Measurements from ENCODE around the gene KDELR1. TPM values are rescaled to one million over a fixed set of nuclear protein-coding genes. Genes with fewer than 3 reads are reported as not detected.

Gene KDELR1
- total RNA-seq, 1 donor from 2014 or later = 70.9 TPM

- no peak overlapping the region for H3K27ac Mint-ChIP-seq
- H3K4me1 Mint-ChIP-seq (ENCODE audit: low read depth) = no peaks in the 10 kb centered on the region
- no peaks in the 10 kb centered on the region for H3K36me3 Mint-ChIP-seq (ENCODE audit: low read depth)
- no peaks in the 10 kb centered on the region for H3K9me3 Mint-ChIP-seq
- H3K4me3 Mint-ChIP-seq = no peak overlapping the region
- no peaks in the 10 kb centered on the region for H3K27me3 Mint-ChIP-seq (ENCODE audit: insufficient read depth)
- intact Hi-C loops (cut with micrococcal nuclease) = no loop called here
- DNase-seq (ENCODE audit: low spot score) = no peak
Measured at GRCh38 chr19:48342841-48343540, 48.4 kb downstream of the KDELR1 start.

GRCh38 chr19:48342414-48342738, 49.0 kb downstream of the KDELR1 start:
- no peak overlapping the region for H3K4me3 Mint-ChIP-seq
- DNase-seq (ENCODE audit: low spot score) = no peak
- intact Hi-C loops (cut with micrococcal nuclease) = no loop called here
- H3K27ac Mint-ChIP-seq = no peak overlapping the region
- no peaks in the 10 kb centered on the region for H3K4me1 Mint-ChIP-seq (ENCODE audit: low read depth)
- H3K9me3 Mint-ChIP-seq = no peaks in the 10 kb centered on the region
- no peaks in the 10 kb centered on the region for H3K27me3 Mint-ChIP-seq (ENCODE audit: insufficient read depth)
- no peaks in the 10 kb centered on the region for H3K36me3 Mint-ChIP-seq (ENCODE audit: low read depth)

GRCh38 chr19:48341515-48342413, 49.6 kb downstream of the KDELR1 start:
- Mint-ChIP-seq H3K27ac (no peak overlapping the region), H3K27me3 (ENCODE audit: insufficient read depth) (no peaks in the 10 kb centered on the region), H3K4me1 (ENCODE audit: low read depth) (no peaks in the 10 kb centered on the region), H3K36me3 (ENCODE audit: low read depth) (no peaks in the 10 kb centered on the region), H3K4me3 (no peak overlapping the region), H3K9me3 (no peaks in the 10 kb centered on the region)
- no peak for DNase-seq (ENCODE audit: low spot score)
- intact Hi-C loops (cut with micrococcal nuclease) = no loop called here

GRCh38 chr19:48340995-48341394, 50.4 kb downstream of the KDELR1 start:
- H3K9me3 Mint-ChIP-seq = no peaks in the 10 kb centered on the region
- no peak overlapping the region for H3K27ac Mint-ChIP-seq
- H3K36me3 Mint-ChIP-seq (ENCODE audit: low read depth) = no peaks in the 10 kb centered on the region
- H3K4me3 Mint-ChIP-seq = no peak overlapping the region
- H3K4me1 Mint-ChIP-seq (ENCODE audit: low read depth) = no peaks in the 10 kb centered on the region
- no peaks in the 10 kb centered on the region for H3K27me3 Mint-ChIP-seq (ENCODE audit: insufficient read depth)
- no peak for DNase-seq (ENCODE audit: low spot score)
- intact Hi-C loops (cut with micrococcal nuclease) = no loop called here

- no peak overlapping the region for H3K27ac Mint-ChIP-seq
Measured at GRCh38 chr19:48338802-48339503, 52.4 kb downstream of the KDELR1 start.

GRCh38 chr19:48338253-48338755, 53.0 kb downstream of the KDELR1 start:
- no peaks in the 10 kb centered on the region for H3K9me3 Mint-ChIP-seq
- DNase-seq (ENCODE audit: low spot score) = no peak
- no peak overlapping the region for H3K4me3 Mint-ChIP-seq
- peaks cover 1% of the 10 kb centered on the region for H3K27me3 Mint-ChIP-seq (ENCODE audit: insufficient read depth)
- no peak overlapping the region for H3K27ac Mint-ChIP-seq
- peaks cover 14% of the 10 kb centered on the region for H3K4me1 Mint-ChIP-seq (ENCODE audit: low read depth)
- intact Hi-C loops (cut with micrococcal nuclease) = no loop called here
- no peaks in the 10 kb centered on the region for H3K36me3 Mint-ChIP-seq (ENCODE audit: low read depth)

More at GRCh38 chr19:48338802-48339503, 52.4 kb downstream of the KDELR1 start:
- H3K9me3 Mint-ChIP-seq = no peaks in the 10 kb centered on the region
- peaks cover 1% of the 10 kb centered on the region for H3K27me3 Mint-ChIP-seq (ENCODE audit: insufficient read depth)
- DNase-seq (ENCODE audit: low spot score) = no peak
- intact Hi-C loops (cut with micrococcal nuclease) = no loop called here
- no peaks in the 10 kb centered on the region for H3K36me3 Mint-ChIP-seq (ENCODE audit: low read depth)
- H3K4me3 Mint-ChIP-seq = no peak overlapping the region
- peaks cover 10% of the 10 kb centered on the region for H3K4me1 Mint-ChIP-seq (ENCODE audit: low read depth)

GRCh38 chr19:48333467-48334384, 57.6 kb downstream of the KDELR1 start:
- intact Hi-C loops (cut with micrococcal nuclease) = loop anchor here (1.0 to 5.0 kb wide), 8 partner anchors 12 to 179 kb away; partner anchors contain the start of genes CYTH2, GRWD1, LMTK3 and SYNGR4
- H3K27me3 Mint-ChIP-seq (ENCODE audit: insufficient read depth) = peaks cover 1% of the 10 kb centered on the region
- DNase-seq (ENCODE audit: low spot score) = peak; percentile 92
- peak overlapping the region; percentile 95 for H3K4me3 Mint-ChIP-seq
- no peaks in the 10 kb centered on the region for H3K9me3 Mint-ChIP-seq
- H3K36me3 Mint-ChIP-seq (ENCODE audit: low read depth) = peaks cover 23% of the 10 kb centered on the region
- peaks cover 55% of the 10 kb centered on the region for H3K4me1 Mint-ChIP-seq (ENCODE audit: low read depth)
- H3K27ac Mint-ChIP-seq = peak overlapping the region; percentile 97

GRCh38 chr19:48332662-48333466, 58.5 kb downstream of the KDELR1 start:
- Mint-ChIP-seq H3K36me3 (ENCODE audit: low read depth) (peaks cover 27% of the 10 kb centered on the region), H3K27ac (peak overlapping the region; percentile 97), H3K4me3 (peak overlapping the region; percentile 95), H3K27me3 (ENCODE audit: insufficient read depth) (peaks cover 1% of the 10 kb centered on the region), H3K9me3 (peaks cover 3% of the 10 kb centered on the region), H3K4me1 (ENCODE audit: low read depth) (peaks cover 60% of the 10 kb centered on the region)
- DNase-seq (ENCODE audit: low spot score) = peak; percentile 91
- intact Hi-C loops (cut with micrococcal nuclease) = loop anchor here (1.0 to 5.0 kb wide), 5 partner anchors 12 to 179 kb away; partner anchors contain the start of genes CYTH2 and LMTK3

Other genes with a start within 250 kb of the KDELR1 start
- 133 and 140 TPM in 2 replicates for gene LIG1, start 221.2 kb downstream of the KDELR1 start, total RNA-seq
- 8.4 and 9.5 TPM in 2 replicates for gene ZSWIM9, start 220.9 kb downstream of the KDELR1 start, total RNA-seq
- gene CARD8, start 135.6 kb downstream of the KDELR1 start, total RNA-seq = 117 and 130 TPM in 2 replicates
- gene ZNF114, start 121.5 kb downstream of the KDELR1 start, total RNA-seq = 0.37 and 0.41 TPM in 2 replicates
- 249 and 253 TPM in 2 replicates for gene EMP3, start 66.0 kb downstream of the KDELR1 start, total RNA-seq
- gene TMEM143, start 27.6 kb downstream of the KDELR1 start, total RNA-seq = 7.7 and 14.9 TPM in 2 replicates
- gene SYNGR4, start 27.2 kb downstream of the KDELR1 start, total RNA-seq = 0.61 TPM in 1 of 2 replicates, not detected in the other
- gene GRIN2D, start 2.1 kb upstream of the KDELR1 start, total RNA-seq = 0.16 and 0.17 TPM in 2 replicates
- gene GRWD1, start 54.4 kb upstream of the KDELR1 start, total RNA-seq = 96.0 and 100 TPM in 2 replicates
- 2.2 and 2.4 TPM in 2 replicates for gene KCNJ14, start 64.0 kb upstream of the KDELR1 start, total RNA-seq
- 35.9 and 37.1 TPM in 2 replicates for gene CYTH2, start 77.8 kb upstream of the KDELR1 start, total RNA-seq
- 2.0 and 3.1 TPM in 2 replicates for gene LMTK3, start 120.3 kb upstream of the KDELR1 start, total RNA-seq
- gene SULT2B1, start 160.6 kb upstream of the KDELR1 start, total RNA-seq = not detected in 2 replicates
- gene SPACA4, start 215.2 kb upstream of the KDELR1 start, total RNA-seq = not detected in 2 replicates
- 7.3 TPM in 2 replicates for gene FAM83E, start 223.5 kb upstream of the KDELR1 start, total RNA-seq
- gene RPL18, start 227.6 kb upstream of the KDELR1 start, total RNA-seq = 1,774 and 1,780 TPM in 2 replicates
- 40.8 and 44.1 TPM in 2 replicates for gene SPHK2, start 228.0 kb upstream of the KDELR1 start, total RNA-seq
- 8.5 and 9.1 TPM in 2 replicates for gene DBP, start 245.8 kb upstream of the KDELR1 start, total RNA-seq